HG02798 (cell line): ENCODE results near the gene MTF2.
"Not testable (repeated sequence)": the region's sequence is repeated elsewhere in the genome, so short reads cannot be mapped to it uniquely, and the experiment has no call there.

Experiments
- ATAC-seq: cut with Tn5 transposase; IDR thresholded peaks from one replicate; pipeline ENCODE4 v1.9.1; 2021; ENCODE audit warnings: mild to moderate bottlenecking; ENCODE audit not compliant: unreplicated experiment, poor library complexity

The MTF2 gene

GRCh38 chr1:93137604-93138292 lies 58.7 kb downstream of the MTF2 start:
- ATAC-seq, result no peak

- no peak for ATAC-seq
Observed at GRCh38 chr1:93140106-93140505, 61.0 kb downstream of the MTF2 start.

- no peak for ATAC-seq
Observed at GRCh38 chr1:93142161-93142560, 63.1 kb downstream of the MTF2 start.

- ATAC-seq, result no peak
Observed at GRCh38 chr1:93143136-93143535, 64.1 kb downstream of the MTF2 start.

GRCh38 chr1:93143769-93144168 lies 64.7 kb downstream of the MTF2 start:
- ATAC-seq, result no peak

GRCh38 chr1:93148001-93148400 lies 68.9 kb downstream of the MTF2 start:
- ATAC-seq, result no peak

- no peak for ATAC-seq
Observed at GRCh38 chr1:93150729-93151128, 71.6 kb downstream of the MTF2 start.

- ATAC-seq, result no peak
Observed at GRCh38 chr1:93151474-93151873, 72.4 kb downstream of the MTF2 start.

GRCh38 chr1:93152835-93153234 lies 73.8 kb downstream of the MTF2 start:
- ATAC-seq, result no peak

GRCh38 chr1:93154898-93155297 lies 75.8 kb downstream of the MTF2 start:
- ATAC-seq, result no peak

GRCh38 chr1:93155335-93155734 lies 76.3 kb downstream of the MTF2 start:
- ATAC-seq, result no peak

GRCh38 chr1:93159337-93159736 lies 80.3 kb downstream of the MTF2 start:
- no peak for ATAC-seq

- not testable (repeated sequence) for ATAC-seq
Observed at GRCh38 chr1:93163314-93163713, 84.2 kb downstream of the MTF2 start.

GRCh38 chr1:93164816-93165215 lies 85.7 kb downstream of the MTF2 start:
- ATAC-seq, result no peak

- not testable (repeated sequence) for ATAC-seq
Observed at GRCh38 chr1:93165895-93166294, 86.8 kb downstream of the MTF2 start.

GRCh38 chr1:93167006-93167405 lies 87.9 kb downstream of the MTF2 start:
- no peak for ATAC-seq

GRCh38 chr1:93170141-93170678 lies 91.1 kb downstream of the MTF2 start:
- ATAC-seq, result not testable (repeated sequence)

- ATAC-seq, result no peak
Observed at GRCh38 chr1:93171549-93172034, 92.5 kb downstream of the MTF2 start.

GRCh38 chr1:93172778-93173177 lies 93.7 kb downstream of the MTF2 start:
- no peak for ATAC-seq

- not testable (repeated sequence) for ATAC-seq
Observed at GRCh38 chr1:93174638-93175037, 95.6 kb downstream of the MTF2 start.

- no peak for ATAC-seq
Observed at GRCh38 chr1:93177991-93178390, 98.9 kb downstream of the MTF2 start.

GRCh38 chr1:93178418-93178817 lies 99.3 kb downstream of the MTF2 start:
- no peak for ATAC-seq
